OCI-LY3 (cell line): ENCODE results near the gene APOM.

Experiments
- CTCF ChIP-seq: fragments of 200-600, 300-600 bp; sonication (generic); IDR thresholded peaks from 2 replicates; pipeline ENCODE4 v1.5.1; 2014; ENCODE audit warnings: antibody characterized with exemption, low read length, low read depth
- EZH2phosphoT487 ChIP-seq: fragments of 200-600 bp; shearing (Covaris generic); IDR thresholded peaks from 2 replicates; pipeline ENCODE4 v1.6.1; 2018; ENCODE audit warnings: antibody characterized with exemption, mixed run types, low read depth

GRCh38 chr6:31700740-31701401 lies 45.2 kb downstream of the APOM start:
- no peak for TF ChIP-seq CTCF
- no peak for TF ChIP-seq EZH2phosphoT487
